IPS DF 6.9 (cell line): ENCODE measurements around the gene MATN4.

ENCODE experiments used
- DNase-seq: peaks from one replicate; pipeline ENCODE4 v3.0.0-alpha.2; 2013; ENCODE audit warnings: low read depth, low spot score
- H3K27ac ChIP-seq: one replicate; pipeline ENCODE4 v1.5.1; 2013; ENCODE audit warnings: low read length, control low read depth
- H3K27me3 ChIP-seq: 2 replicates; pipeline ENCODE4 v1.6.1; 2013; ENCODE audit warnings: mild to moderate bottlenecking, low read length; ENCODE audit not compliant: control insufficient read depth, insufficient read depth
- H3K36me3 ChIP-seq: 2 replicates; pipeline ENCODE4 v1.6.1; 2013; ENCODE audit warnings: low read length; ENCODE audit not compliant: control insufficient read depth, insufficient read depth
- H3K4me1 ChIP-seq: 2 replicates; pipeline ENCODE4 v1.6.1; 2013; ENCODE audit warnings: low read length; ENCODE audit not compliant: control insufficient read depth, insufficient read depth
- H3K4me3 ChIP-seq: 2 replicates; pipeline ENCODE4 v1.5.1; 2013; ENCODE audit warnings: mild to moderate bottlenecking, low read length
- H3K9me3 ChIP-seq: 2 replicates; pipeline ENCODE4 v1.6.1; 2013; ENCODE audit warnings: low read length, inconsistent platforms; ENCODE audit not compliant: control insufficient read depth, insufficient read depth
- WGBS: extraction: QIAGEN DNeasy Blood & Tissue Kit; methylation state at CpG from one replicate; pipeline ENCODE4 v1.1.7; 2013; ENCODE audit warnings: mixed read lengths, missing lambda C conversion rate; ENCODE audit not compliant: insufficient read length, insufficient coverage; 5-methylcytosine and 5-hydroxymethylcytosine counted together

Gene MATN4

DNA sequence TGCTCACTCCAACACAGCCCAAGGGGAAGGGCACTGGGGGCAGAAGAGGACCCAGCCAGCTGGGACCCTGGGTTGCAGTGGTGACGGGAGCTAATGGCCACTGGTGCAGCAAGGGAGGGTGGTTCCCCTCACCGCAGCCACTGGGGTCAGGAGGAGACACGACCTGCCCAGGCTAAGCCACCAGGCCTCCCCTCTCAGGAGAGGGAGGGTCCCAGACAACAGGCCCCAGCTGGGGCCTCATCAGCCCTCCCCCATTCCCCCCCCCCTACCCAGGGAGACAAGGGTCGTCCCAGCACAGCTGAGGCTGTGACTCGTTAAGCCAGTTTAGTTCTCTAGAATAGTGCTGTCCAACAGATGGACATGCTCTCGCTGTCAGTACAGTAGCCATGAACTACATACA, 17.3 kb upstream of the MATN4 start:
- no CpG with 5 or more reads among the region's 6 CpGs for WGBS
- Histone ChIP-seq H3K27ac (no peak overlapping the region), H3K4me3 (no peak overlapping the region), H3K9me3 (no peaks in the 10 kb centered on the region), H3K36me3 (peaks cover 7% of the 10 kb centered on the region; the same call in 1 of the 2 replicates), H3K4me1 (no peaks in the 10 kb centered on the region), H3K27me3 (no peaks in the 10 kb centered on the region)
- no peak for DNase-seq

DNA sequence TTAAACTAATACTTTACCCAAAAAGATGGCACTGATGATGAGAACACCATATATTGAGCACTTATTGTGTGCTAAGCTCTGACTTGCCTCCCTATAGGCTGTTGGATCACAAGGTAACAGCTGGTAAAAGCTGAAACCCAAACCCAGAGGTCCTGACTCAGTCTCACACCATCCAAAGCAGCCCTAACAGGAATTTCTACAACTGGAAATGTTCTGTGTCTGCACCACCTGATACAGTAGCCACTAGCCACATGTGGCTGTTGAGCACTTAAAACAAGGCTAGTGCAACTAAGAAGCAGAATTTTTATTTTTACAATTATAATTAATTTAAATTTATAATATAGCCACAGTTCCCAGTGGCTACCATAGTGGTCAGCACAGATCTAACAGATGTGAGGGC, 15.6 kb upstream of the MATN4 start:
- no peak for DNase-seq
- H3K27me3 ChIP-seq = no peaks in the 10 kb centered on the region
- no peaks in the 10 kb centered on the region for H3K4me1 ChIP-seq
- H3K36me3 ChIP-seq = 0 out of 2 replicates have a peak, but pooled peaks cover 4% of the 10 kb centered on the region
- H3K27ac ChIP-seq = no peak overlapping the region
- H3K9me3 ChIP-seq = no peaks in the 10 kb centered on the region
- H3K4me3 ChIP-seq = no peak overlapping the region

DNA sequence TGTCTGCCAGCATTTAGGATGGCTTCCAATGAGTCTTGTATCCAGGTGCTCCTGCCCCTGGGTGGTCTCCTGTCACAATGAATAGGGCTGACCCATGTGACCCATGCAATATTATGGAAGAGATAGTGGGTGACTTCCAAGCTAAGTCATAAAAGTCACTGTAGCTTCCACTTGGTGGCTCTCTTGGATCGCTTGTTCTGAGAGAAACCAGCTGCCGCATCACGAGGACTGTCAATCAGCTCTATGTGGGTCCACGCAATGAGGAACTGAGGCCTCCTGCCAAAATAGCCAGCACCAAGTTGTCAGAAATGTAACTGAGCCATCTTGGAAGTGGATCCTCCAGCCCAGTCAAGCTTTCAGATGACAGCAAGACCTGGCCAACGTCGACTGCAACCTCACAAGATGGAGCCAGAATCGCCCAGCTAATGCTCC, 14.9 kb upstream of the MATN4 start:
- Histone ChIP-seq H3K27ac (no peak overlapping the region), H3K4me1 (no peaks in the 10 kb centered on the region), H3K27me3 (no peaks in the 10 kb centered on the region), H3K9me3 (no peaks in the 10 kb centered on the region), H3K4me3 (no peak overlapping the region), H3K36me3 (0 out of 2 replicates have a peak, but pooled peaks cover 4% of the 10 kb centered on the region)
- no CpG with 5 or more reads among the region's 7 CpGs for WGBS
- DNase-seq = no peak

DNA sequence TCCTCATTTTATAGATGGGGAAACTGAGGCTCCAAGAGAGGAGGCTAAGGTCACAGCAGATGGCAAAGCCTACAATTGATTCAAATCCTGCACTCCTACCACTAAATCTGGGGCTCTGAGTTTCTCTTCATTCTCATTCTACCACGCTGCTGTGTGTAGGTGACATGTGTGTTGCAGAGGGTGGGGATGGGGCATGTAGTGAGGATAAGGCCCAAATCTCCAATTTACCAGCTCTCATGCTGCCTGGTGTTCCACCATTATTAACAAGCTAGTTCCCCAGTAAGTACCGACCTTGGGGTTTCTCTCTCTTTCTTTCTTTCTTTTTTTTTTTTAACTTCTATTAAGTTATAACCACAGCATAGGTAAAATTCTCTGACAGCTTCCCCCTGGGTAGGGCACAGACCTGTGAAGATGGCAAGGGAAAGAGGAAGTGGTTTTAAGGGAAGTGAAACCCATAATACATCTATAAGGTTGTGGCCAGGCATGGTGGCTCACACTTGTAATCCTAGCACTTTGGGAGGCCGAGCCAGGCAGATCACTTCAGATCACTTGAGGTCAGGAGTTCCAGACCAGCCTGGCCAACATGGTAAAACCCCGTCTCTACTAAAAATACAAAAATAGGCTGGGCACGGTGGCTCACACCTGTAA, 13.0 kb upstream of the MATN4 start:
- H3K9me3 ChIP-seq = no peaks in the 10 kb centered on the region
- no peak overlapping the region for H3K4me3 ChIP-seq
- H3K27me3 ChIP-seq = no peaks in the 10 kb centered on the region
- 0 out of 2 replicates have a peak, but pooled peaks cover 4% of the 10 kb centered on the region for H3K36me3 ChIP-seq
- no peak for DNase-seq
- WGBS = no CpG with 5 or more reads among the region's 5 CpGs
- no peak overlapping the region for H3K27ac ChIP-seq
- no peaks in the 10 kb centered on the region for H3K4me1 ChIP-seq

DNA sequence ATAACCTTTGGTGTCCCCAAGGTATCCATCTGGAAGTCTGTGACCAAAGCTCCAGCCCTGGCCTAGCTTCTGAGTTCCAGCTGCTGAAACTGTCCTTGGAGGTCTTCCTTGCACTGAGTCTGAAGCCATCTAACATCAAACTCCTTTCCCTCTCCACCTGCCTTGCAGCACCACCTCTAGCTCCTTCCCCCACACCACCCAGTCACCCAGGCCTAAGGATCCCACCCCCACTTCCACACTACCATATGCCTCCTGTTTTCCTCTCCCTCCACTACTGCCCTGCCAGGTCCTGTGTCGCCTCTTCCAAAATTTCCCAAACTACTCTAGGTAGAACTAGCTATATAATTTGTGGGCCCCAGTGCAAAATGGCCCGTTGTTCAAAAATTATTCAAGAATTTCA, 10.8 kb upstream of the MATN4 start:
- no peak overlapping the region for H3K27ac ChIP-seq

DNA sequence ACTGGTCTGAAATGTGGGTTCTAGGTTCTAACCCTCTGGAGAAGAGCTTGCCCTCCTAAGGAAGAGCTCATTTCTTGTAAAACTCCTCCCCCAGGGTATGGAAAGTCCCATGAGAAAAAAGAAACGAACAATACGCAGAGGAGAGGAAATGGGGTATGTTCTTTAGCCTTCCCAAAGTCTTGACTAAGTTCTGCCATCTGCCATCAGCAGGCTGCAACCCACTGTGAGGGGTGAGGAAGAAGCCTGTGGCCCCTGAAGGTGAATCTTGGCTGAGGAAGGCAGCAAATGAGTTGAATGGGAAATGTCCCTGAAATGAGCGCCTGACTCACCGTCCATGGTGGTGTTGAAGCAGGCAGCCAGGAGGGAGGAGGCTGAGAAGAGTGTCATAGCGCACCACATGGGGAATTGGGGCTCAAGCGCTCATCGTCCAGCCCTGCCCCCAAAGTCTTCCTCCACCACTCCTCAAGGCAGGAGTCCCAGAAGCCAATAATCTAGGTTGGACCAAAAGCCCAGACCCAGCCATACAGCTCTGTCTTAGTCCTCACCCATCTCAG, 10.4 kb upstream of the MATN4 start:
- H3K4me3 ChIP-seq = no peak overlapping the region
- H3K36me3 ChIP-seq = no peaks in the 10 kb centered on the region
- H3K4me1 ChIP-seq = no peaks in the 10 kb centered on the region
- no CpG with 5 or more reads among the region's 7 CpGs for WGBS
- no peak overlapping the region for H3K27ac ChIP-seq
- H3K27me3 ChIP-seq = no peaks in the 10 kb centered on the region
- no peaks in the 10 kb centered on the region for H3K9me3 ChIP-seq
- no peak for DNase-seq

More for the DNA sequence above, 10.8 kb upstream of the MATN4 start:
- no CpG with 5 or more reads among the region's 2 CpGs for WGBS
- H3K36me3 ChIP-seq = no peaks in the 10 kb centered on the region
- no peak for DNase-seq
- no peaks in the 10 kb centered on the region for H3K9me3 ChIP-seq
- H3K4me3 ChIP-seq = no peak overlapping the region
- no peaks in the 10 kb centered on the region for H3K27me3 ChIP-seq
- no peaks in the 10 kb centered on the region for H3K4me1 ChIP-seq

DNA sequence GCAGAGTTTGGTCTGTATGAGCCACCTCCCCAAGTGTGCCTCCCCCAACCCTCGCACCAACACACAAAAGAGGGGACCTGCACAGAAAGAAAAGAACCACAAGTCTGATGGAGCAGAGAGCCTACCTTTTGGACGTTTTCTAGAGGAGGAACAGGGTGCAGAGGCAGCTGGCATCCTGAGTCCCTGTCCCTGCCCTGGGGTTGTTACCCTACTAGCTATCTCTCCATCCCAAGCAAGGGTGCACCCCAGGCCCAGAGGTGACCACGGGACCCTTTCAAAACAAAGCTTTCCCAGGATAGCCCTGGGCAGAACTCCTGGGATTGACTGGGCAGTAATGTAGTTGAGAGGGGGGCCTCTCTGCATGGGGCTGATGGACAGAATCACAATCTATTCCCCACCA, 9.7 kb upstream of the MATN4 start:
- no CpG with 5 or more reads among the region's 3 CpGs for WGBS

DNA sequence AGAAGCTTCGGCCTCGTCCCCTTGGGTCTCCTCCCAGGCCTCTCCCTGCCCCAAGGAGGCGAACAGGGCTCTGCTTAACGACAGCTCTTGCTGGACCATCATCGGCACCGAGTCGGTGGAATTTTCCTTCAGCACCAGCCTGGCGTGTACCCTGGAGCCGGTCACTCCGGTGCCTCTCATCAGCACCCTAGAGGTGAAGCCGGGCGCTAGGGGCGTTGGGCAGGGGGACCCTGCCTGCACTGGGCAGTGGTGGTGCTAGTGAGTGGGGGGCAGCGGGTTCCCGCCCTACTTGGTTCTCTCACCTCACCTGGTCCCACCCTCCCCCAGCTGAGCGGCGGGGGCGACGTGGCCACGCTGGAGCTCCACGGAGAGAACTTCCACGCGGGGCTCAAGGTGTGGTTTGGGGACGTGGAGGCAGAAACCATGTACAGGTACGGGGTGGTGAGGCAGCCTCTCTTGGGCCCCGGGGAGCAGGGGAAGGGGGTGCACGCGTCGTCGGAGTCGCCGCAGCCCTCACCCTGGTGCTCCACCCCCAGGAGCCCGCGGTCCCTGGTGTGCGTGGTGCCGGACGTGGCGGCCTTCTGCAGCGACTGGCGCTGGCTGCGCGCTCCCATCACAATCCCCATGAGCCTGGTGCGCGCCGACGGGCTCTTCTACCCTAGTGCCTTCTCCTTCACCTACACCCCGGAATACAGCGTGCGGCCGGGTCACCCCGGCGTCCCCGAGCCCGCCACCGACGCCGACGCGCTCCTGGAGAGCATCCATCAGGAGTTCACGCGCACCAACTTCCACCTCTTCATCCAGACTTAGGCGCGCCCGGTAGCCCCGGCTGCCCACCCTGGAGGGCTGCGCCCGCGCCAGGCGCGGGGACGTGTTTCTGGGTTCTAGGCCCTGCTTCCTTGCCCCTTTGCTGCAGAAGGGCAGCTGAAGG, 8.3 kb upstream of the MATN4 start:
- Histone ChIP-seq H3K4me1 (0 out of 2 replicates have a peak, but pooled peaks cover 2% of the 10 kb centered on the region), H3K27me3 (no peaks in the 10 kb centered on the region), H3K9me3 (no peaks in the 10 kb centered on the region), H3K27ac (no peak overlapping the region), H3K4me3 (no peak overlapping the region), H3K36me3 (no peaks in the 10 kb centered on the region)
- no peak for DNase-seq
- no CpG with 5 or more reads among the region's 71 CpGs for WGBS

More for the DNA sequence above, 9.7 kb upstream of the MATN4 start:
- Histone ChIP-seq H3K27me3 (no peaks in the 10 kb centered on the region), H3K9me3 (no peaks in the 10 kb centered on the region), H3K4me1 (no peaks in the 10 kb centered on the region), H3K27ac (no peak overlapping the region), H3K36me3 (no peaks in the 10 kb centered on the region), H3K4me3 (no peak overlapping the region)
- no peak for DNase-seq

DNA sequence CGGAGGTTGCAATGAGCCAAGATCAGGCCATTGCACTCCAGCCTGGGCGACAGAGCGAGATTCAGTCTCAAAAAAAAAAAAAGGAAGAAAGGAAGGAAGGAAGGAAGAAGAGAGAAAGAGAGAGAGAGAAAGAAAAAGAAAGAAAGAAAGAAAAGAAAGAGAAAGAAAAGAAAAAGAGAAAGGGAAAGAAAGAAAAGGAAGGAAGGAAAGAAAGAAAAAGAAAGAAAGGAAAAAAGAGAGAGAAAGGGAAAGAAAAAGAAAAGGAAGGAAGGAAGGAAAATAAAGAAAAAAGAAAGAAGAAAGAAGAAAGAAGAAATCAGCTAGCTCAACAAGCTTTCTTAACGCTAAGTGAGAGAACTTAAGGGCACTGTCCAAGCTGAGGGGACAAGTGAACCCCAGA, 7.6 kb upstream of the MATN4 start:
- no peaks in the 10 kb centered on the region for H3K9me3 ChIP-seq
- no peaks in the 10 kb centered on the region for H3K27me3 ChIP-seq
- 0 out of 2 replicates have a peak, but pooled peaks cover 2% of the 10 kb centered on the region for H3K4me1 ChIP-seq
- no peak for DNase-seq
- WGBS = no CpG with 5 or more reads among the region's 4 CpGs
- H3K4me3 ChIP-seq = no peak overlapping the region
- H3K27ac ChIP-seq = no peak overlapping the region
- no peaks in the 10 kb centered on the region for H3K36me3 ChIP-seq

DNA sequence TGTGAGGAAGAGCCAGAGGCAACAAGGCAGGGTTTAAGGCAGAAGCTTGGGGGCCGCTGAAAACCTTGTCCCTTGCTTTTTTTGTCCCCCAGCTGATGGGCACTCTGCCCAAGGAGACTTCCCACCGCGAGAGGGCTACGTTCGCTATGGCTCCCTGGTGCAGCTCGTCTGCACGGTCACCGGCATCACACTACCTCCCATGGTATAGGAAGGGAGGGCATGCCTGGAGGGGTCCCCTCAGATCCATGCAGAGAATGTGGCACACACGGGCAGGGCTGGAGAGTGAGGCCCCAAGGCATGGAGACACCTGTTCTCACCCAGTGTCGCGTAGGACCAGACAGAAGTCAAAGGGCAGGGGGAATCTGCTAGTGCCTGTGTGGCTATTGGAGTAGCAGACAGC, 5.8 kb upstream of the MATN4 start:
- no peak for DNase-seq
- Histone ChIP-seq H3K4me3 (no peak overlapping the region), H3K9me3 (no peaks in the 10 kb centered on the region), H3K27ac (no peak overlapping the region), H3K36me3 (no peaks in the 10 kb centered on the region), H3K4me1 (peaks cover 2% of the 10 kb centered on the region; the same call in 1 of the 2 replicates), H3K27me3 (no peaks in the 10 kb centered on the region)
- no CpG with 5 or more reads among the region's 11 CpGs for WGBS
